ENCODE data around the gene SAXO1.

The SAXO1 gene, protein sequence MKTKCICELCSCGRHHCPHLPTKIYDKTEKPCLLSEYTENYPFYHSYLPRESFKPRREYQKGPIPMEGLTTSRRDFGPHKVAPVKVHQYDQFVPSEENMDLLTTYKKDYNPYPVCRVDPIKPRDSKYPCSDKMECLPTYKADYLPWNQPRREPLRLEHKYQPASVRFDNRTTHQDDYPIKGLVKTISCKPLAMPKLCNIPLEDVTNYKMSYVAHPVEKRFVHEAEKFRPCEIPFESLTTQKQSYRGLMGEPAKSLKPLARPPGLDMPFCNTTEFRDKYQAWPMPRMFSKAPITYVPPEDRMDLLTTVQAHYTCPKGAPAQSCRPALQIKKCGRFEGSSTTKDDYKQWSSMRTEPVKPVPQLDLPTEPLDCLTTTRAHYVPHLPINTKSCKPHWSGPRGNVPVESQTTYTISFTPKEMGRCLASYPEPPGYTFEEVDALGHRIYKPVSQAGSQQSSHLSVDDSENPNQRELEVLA

DNA sequence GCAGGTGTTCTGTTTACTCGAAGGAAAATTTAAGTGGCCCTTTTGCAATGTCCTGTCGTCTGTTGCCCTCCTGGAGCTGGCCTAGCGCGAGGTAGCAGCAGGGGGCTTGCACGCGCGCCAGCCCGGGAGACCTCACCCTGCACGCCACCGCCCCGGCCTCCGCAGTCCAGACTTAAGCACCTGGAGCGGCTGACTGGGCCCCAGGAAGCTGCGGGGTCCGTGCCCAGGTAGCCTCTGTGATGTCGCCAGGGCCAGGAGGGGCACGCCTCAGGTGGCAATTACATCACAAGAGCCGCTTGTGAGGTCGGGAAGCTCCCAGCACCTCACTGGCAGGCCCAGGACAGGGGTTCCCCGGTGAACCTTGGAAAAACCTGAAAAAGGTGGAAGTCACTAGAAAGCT is at the start of gene SAXO1:
SAXO1 (minus strand) TSS at position 195 of the 400 bp plus-strand sequence. CDS start 301 bp downstream, outside the sequence.
- H3K9me3 ChIP-seq (ENCODE audit: insufficient read depth, low read length): peaks cover 21% of the 10 kb centered on the region; the same call in 1 of the 2 replicates
- no peak for TF ChIP-seq ZNF274 (IDR thresholded peaks at IDR 0.05; ENCODE audit: low read depth, low read length)
- no peak for TF ChIP-seq YY1 (IDR thresholded peaks at IDR 0.05; ENCODE audit: insufficient read depth, insufficient read length)
- no peak for TF ChIP-seq SUZ12 (IDR thresholded peaks at IDR 0.05; ENCODE audit: extremely low read depth, insufficient read depth, insufficient read length)
- H3K27me3 ChIP-seq (ENCODE audit: insufficient read depth, insufficient read length): no peaks in the 10 kb centered on the region
- H3K4me3 ChIP-seq (ENCODE audit: insufficient read length, low read depth): no peak within 1 kb of the TSS
- H3K9ac ChIP-seq (ENCODE audit: insufficient read length, low read depth): no peak within 1 kb of the TSS
- no peaks in the 10 kb centered on the region for H3K36me3 ChIP-seq (ENCODE audit: insufficient read depth, insufficient read length, low read length)
- no peaks in the 10 kb centered on the region for H3K4me1 ChIP-seq (ENCODE audit: insufficient read depth, insufficient read length)
- no peak for DNase-seq (ENCODE audit: low read depth, low spot score)

DNA sequence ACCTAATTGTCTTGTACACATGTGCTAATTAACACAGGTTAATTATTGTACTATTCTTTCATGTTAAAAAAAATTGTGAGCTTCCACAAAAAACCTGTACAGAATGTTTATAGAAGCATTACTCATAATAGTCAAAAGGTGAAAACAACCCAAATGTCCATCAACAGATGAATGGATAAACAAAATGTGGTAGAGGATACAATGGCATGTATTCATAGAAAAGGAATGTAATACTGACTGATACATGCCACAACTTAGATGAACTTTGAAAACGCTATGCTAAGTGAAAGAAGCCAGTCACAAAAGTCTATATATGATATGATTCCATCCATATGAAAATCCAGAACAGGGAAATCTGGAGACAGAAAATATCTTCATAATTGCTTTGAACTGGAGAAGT is 41.8 kb upstream of the SAXO1 start:
- no peaks in the 10 kb centered on the region for H3K9me3 ChIP-seq (ENCODE audit: insufficient read depth, low read length)
- no peak overlapping the region for H3K4me3 ChIP-seq (ENCODE audit: insufficient read length, low read depth)
- H3K4me1 ChIP-seq (ENCODE audit: insufficient read depth, insufficient read length): no peaks in the 10 kb centered on the region
- H3K9ac ChIP-seq (ENCODE audit: insufficient read length, low read depth): no peak overlapping the region
- no peaks in the 10 kb centered on the region for H3K27me3 ChIP-seq (ENCODE audit: insufficient read depth, insufficient read length)
- TF ChIP-seq SUZ12 (IDR thresholded peaks at IDR 0.05; ENCODE audit: extremely low read depth, insufficient read depth, insufficient read length) (no peak), ZNF274 (IDR thresholded peaks at IDR 0.05; ENCODE audit: low read depth, low read length) (no peak), YY1 (IDR thresholded peaks at IDR 0.05; ENCODE audit: insufficient read depth, insufficient read length) (no peak)
- no peak for DNase-seq (ENCODE audit: low read depth, low spot score)
- peaks cover 80% of the 10 kb centered on the region for H3K36me3 ChIP-seq (ENCODE audit: insufficient read depth, insufficient read length, low read length)

DNA sequence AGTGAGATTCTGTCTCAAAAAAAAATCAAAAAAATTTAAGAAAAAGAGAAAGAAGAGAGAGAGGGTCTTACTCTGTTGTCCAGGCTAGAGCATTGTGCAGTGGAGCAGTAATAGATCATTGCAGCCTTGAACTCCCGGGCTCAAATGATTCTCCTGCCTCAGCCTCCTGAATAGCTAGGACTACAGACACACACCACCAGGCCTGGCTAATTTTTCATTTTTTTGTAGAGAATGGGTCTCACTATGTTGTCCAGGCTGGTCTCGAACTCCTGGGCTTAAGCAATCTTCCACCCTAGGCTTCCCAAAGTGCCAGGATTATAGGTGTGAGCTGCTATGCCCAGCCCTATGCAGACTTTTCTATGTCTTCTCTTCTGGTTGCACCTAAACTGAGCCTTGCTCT is 41.2 kb upstream of the SAXO1 start:
- Histone ChIP-seq H3K4me3 (ENCODE audit: insufficient read length, low read depth) (no peak overlapping the region), H3K4me1 (ENCODE audit: insufficient read depth, insufficient read length) (no peaks in the 10 kb centered on the region), H3K9ac (ENCODE audit: insufficient read length, low read depth) (no peak overlapping the region), H3K9me3 (ENCODE audit: insufficient read depth, low read length) (no peaks in the 10 kb centered on the region), H3K27me3 (ENCODE audit: insufficient read depth, insufficient read length) (no peaks in the 10 kb centered on the region), H3K36me3 (ENCODE audit: insufficient read depth, insufficient read length, low read length) (peaks cover 82% of the 10 kb centered on the region)
- no peak for DNase-seq (ENCODE audit: low read depth, low spot score)
- no peak for TF ChIP-seq YY1 (IDR thresholded peaks at IDR 0.05; ENCODE audit: insufficient read depth, insufficient read length)
- no peak for TF ChIP-seq SUZ12 (IDR thresholded peaks at IDR 0.05; ENCODE audit: extremely low read depth, insufficient read depth, insufficient read length)

DNA sequence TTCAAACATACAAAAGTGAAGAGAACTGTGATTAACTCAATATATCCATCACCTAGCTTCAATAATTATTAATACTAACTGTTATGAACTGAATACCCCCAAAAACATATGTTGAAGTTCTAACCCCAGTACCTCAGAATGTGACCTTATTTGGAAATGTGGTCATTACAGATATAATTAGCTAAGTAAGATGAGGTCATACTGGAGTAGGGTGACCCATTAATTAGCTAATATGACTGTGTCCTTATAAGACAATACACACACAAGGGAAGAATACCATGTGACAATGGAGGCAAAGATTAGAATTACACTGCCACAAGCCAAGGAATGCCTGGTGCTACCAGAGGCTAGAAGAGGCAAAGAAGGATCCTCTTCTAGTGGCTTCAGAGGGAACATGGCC is 24.0 kb upstream of the SAXO1 start:
- TF ChIP-seq YY1 (IDR thresholded peaks at IDR 0.05; ENCODE audit: insufficient read depth, insufficient read length): no peak
- TF ChIP-seq ZNF274 (IDR thresholded peaks at IDR 0.05; ENCODE audit: low read depth, low read length): no peak
- TF ChIP-seq SUZ12 (IDR thresholded peaks at IDR 0.05; ENCODE audit: extremely low read depth, insufficient read depth, insufficient read length): no peak
- Histone ChIP-seq H3K27me3 (ENCODE audit: insufficient read depth, insufficient read length) (no peaks in the 10 kb centered on the region), H3K9me3 (ENCODE audit: insufficient read depth, low read length) (no peaks in the 10 kb centered on the region), H3K9ac (ENCODE audit: insufficient read length, low read depth) (no peak overlapping the region), H3K4me3 (ENCODE audit: insufficient read length, low read depth) (no peak overlapping the region), H3K36me3 (ENCODE audit: insufficient read depth, insufficient read length, low read length) (peaks cover 65% of the 10 kb centered on the region), H3K4me1 (ENCODE audit: insufficient read depth, insufficient read length) (no peaks in the 10 kb centered on the region)
- DNase-seq (ENCODE audit: low read depth, low spot score): no peak

DNA sequence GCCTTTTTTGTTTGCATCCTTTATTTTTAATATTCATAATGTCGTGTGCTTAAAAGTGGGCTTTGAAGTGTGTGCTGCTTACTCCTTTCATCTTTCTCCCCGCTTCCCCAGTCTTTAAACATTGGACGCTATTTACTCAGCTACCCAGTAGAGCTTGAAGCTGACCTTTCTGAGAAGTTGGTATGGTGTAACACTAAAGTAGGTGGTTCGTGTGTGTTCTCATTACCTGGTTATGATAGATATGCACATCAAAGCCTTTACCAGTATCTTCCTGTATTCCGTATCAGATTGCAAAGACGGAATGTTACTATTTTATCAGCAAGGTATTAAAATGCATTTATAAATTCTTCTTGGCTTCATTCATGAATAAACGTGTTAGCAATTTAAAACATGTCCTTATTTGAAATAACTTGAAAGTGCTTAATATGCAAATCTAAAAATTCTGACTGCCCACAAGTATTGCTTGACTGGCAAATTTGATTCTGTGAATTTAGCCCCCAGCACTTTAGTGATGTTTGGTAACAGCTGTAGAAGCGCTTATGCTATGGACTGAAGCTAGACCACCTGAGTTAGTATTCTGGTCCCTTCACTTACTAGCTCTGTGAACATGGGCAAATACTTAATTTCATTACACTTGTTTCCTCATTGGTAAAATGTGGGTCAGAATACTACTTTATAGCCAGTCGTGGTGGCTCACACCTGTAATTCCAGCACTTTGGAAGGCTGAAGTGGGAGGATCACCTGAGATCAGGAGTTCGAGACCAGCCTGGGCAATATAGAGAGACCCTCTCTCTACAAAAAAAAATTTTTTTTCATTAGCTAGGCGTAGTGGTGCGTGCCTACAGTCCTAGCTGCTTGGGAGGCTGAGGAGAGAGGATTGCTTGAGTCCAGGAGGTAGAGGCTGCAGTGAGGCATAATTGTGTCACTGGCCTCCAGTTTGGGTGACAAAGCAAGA is 17.9 kb upstream of the SAXO1 start:
- H3K4me1 ChIP-seq (ENCODE audit: insufficient read depth, insufficient read length): no peaks in the 10 kb centered on the region
- no peaks in the 10 kb centered on the region for H3K9me3 ChIP-seq (ENCODE audit: insufficient read depth, low read length)
- DNase-seq (ENCODE audit: low read depth, low spot score): no peak
- H3K4me3 ChIP-seq (ENCODE audit: insufficient read length, low read depth): peak overlapping the region; percentile 94
- no peak for TF ChIP-seq YY1 (IDR thresholded peaks at IDR 0.05; ENCODE audit: insufficient read depth, insufficient read length)
- no peak for TF ChIP-seq ZNF274 (IDR thresholded peaks at IDR 0.05; ENCODE audit: low read depth, low read length)
- TF ChIP-seq SUZ12 (IDR thresholded peaks at IDR 0.05; ENCODE audit: extremely low read depth, insufficient read depth, insufficient read length): no peak
- no peaks in the 10 kb centered on the region for H3K27me3 ChIP-seq (ENCODE audit: insufficient read depth, insufficient read length)
- peaks cover 8% of the 10 kb centered on the region for H3K36me3 ChIP-seq (ENCODE audit: insufficient read depth, insufficient read length, low read length)
- no peak overlapping the region for H3K9ac ChIP-seq (ENCODE audit: insufficient read length, low read depth)

DNA sequence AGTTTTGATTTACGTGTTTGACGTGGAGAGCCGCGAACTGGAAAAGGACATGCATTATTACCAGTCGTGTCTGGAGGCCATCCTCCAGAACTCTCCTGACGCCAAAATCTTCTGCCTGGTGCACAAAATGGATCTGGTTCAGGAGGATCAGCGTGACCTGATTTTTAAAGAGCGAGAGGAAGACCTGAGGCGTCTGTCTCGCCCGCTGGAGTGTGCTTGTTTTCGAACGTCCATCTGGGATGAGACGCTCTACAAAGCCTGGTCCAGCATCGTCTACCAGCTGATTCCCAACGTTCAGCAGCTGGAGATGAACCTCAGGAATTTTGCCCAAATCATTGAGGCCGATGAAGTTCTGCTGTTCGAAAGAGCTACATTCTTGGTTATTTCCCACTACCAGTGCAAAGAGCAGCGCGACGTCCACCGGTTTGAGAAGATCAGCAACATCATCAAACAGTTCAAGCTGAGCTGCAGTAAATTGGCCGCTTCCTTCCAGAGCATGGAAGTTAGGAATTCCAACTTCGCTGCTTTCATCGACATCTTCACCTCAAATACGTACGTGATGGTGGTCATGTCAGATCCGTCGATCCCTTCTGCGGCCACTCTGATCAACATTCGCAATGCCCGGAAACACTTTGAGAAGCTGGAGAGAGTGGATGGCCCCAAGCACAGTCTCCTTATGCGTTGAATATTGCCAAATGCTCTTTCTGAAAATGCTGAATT is 17.1 kb upstream of the SAXO1 start:
- H3K9me3 ChIP-seq (ENCODE audit: insufficient read depth, low read length): no peaks in the 10 kb centered on the region
- peak overlapping the region; percentile 96 for H3K9ac ChIP-seq (ENCODE audit: insufficient read length, low read depth)
- no peaks in the 10 kb centered on the region for H3K4me1 ChIP-seq (ENCODE audit: insufficient read depth, insufficient read length)
- no peak for TF ChIP-seq SUZ12 (IDR thresholded peaks at IDR 0.05; ENCODE audit: extremely low read depth, insufficient read depth, insufficient read length)
- TF ChIP-seq YY1 (IDR thresholded peaks at IDR 0.05; ENCODE audit: insufficient read depth, insufficient read length): no peak
- TF ChIP-seq ZNF274 (IDR thresholded peaks at IDR 0.05; ENCODE audit: low read depth, low read length): no peak
- peaks cover 3% of the 10 kb centered on the region for H3K36me3 ChIP-seq (ENCODE audit: insufficient read depth, insufficient read length, low read length)
- DNase-seq (ENCODE audit: low read depth, low spot score): no peak
- H3K4me3 ChIP-seq (ENCODE audit: insufficient read length, low read depth): peak overlapping the region; percentile 94
- no peaks in the 10 kb centered on the region for H3K27me3 ChIP-seq (ENCODE audit: insufficient read depth, insufficient read length)

All from NT2/D1 (cell line).